Subcutaneous adipose tissue (tissue), 4 donors: ENCODE results near the gene AWAT2. TPM values are rescaled to one million over a fixed set of nuclear protein-coding genes. Genes with fewer than 3 reads are reported as not detected.

Experiments used
- CTCF ChIP-seq: fragments of 450-650 bp; IDR thresholded peaks from one replicate; pipeline ENCODE4 v1.5.1; 2016; ENCODE audit warnings: low read depth, mild to moderate bottlenecking, control low read depth, antibody characterized with exemption, moderate library complexity
- total RNA-seq, 4 donors: library from RNA; depleted of rRNA; stranded (reverse); fragments of >200 nt; gene quantifications; one replicate each; pipeline ENCODE4 v1.1.0, GENCODE V29; 2016

Gene AWAT2
- total RNA-seq, 4 donors from 2014 or later, result 0.17 TPM; not detected in 3

- no peak for TF ChIP-seq CTCF
Observed at GRCh38 chrX:70052895-70053615, 3.3 kb upstream of the AWAT2 start.

- no peak for TF ChIP-seq CTCF
Observed at GRCh38 chrX:70049406-70049805, 332 bp downstream of the AWAT2 start.

GRCh38 chrX:70046978-70047377, 2.8 kb downstream of the AWAT2 start:
- no peak for TF ChIP-seq CTCF

GRCh38 chrX:70044541-70045245, 5.0 kb downstream of the AWAT2 start:
- TF ChIP-seq CTCF, result no peak

- TF ChIP-seq CTCF, result no peak
Observed at GRCh38 chrX:70043685-70044084, 6.1 kb downstream of the AWAT2 start.

GRCh38 chrX:70042399-70043371, 7.1 kb downstream of the AWAT2 start:
- no peak for TF ChIP-seq CTCF
